Measurements from ENCODE around the gene PSD2.

DNA sequence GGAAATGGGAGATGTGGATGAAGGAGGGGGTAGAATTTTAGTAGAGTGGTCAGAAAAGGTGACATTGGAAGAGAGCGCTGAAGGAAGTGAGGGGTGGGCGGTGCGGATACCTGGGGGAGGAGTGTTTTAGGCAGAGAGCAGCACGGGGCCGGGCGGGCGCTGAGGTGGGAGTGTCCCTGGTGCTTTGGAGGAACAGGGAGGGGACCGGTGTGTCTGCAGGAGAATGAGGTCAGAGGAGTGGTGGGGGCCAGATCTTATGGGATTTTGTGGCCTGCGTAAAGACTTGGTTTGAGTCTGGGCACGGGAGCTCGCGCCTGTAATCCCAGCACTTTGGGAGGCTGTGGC, 5.8 kb upstream of the PSD2 start:
- TF ChIP-seq, protein P1, sequence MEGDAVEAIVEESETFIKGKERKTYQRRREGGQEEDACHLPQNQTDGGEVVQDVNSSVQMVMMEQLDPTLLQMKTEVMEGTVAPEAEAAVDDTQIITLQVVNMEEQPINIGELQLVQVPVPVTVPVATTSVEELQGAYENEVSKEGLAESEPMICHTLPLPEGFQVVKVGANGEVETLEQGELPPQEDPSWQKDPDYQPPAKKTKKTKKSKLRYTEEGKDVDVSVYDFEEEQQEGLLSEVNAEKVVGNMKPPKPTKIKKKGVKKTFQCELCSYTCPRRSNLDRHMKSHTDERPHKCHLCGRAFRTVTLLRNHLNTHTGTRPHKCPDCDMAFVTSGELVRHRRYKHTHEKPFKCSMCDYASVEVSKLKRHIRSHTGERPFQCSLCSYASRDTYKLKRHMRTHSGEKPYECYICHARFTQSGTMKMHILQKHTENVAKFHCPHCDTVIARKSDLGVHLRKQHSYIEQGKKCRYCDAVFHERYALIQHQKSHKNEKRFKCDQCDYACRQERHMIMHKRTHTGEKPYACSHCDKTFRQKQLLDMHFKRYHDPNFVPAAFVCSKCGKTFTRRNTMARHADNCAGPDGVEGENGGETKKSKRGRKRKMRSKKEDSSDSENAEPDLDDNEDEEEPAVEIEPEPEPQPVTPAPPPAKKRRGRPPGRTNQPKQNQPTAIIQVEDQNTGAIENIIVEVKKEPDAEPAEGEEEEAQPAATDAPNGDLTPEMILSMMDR (IDR thresholded peaks at IDR 0.05): no peak
- TF ChIP-seq POLR2A (IDR thresholded peaks at IDR 0.05): no peak

Data from heart left ventricle (tissue), 13 donors.